GM21576 (cell line): ENCODE measurements around the gene PLD1.
"Not testable (repeated sequence)": the region's sequence is repeated elsewhere in the genome, so short reads cannot be mapped to it uniquely, and the experiment has no call there.

Experiments
- ATAC-seq: cut with Tn5 transposase; IDR thresholded peaks from one replicate; pipeline ENCODE4 v1.9.1; 2021; ENCODE audit warnings: mild to moderate bottlenecking, moderate library complexity; ENCODE audit not compliant: unreplicated experiment

Gene PLD1

DNA sequence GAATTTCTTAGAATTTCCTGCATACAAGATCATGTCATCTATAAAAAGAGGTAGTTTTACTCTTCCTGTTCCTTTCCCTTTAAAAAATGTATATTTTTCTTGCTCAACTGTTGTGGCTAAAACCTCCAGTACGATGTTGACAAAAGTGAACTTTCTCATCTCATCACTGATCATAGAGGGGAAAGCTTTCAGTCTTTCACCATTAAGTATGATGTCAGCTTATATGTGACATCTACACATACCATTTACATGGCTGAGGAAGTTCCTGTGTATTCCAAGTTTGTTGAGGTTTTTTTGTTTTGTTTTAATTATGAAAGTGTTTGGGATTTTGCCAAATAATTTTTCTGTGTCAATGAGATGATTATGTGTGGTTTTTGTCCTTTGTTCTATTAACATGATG, 173.6 kb downstream of the PLD1 start:
- no peak for ATAC-seq

DNA sequence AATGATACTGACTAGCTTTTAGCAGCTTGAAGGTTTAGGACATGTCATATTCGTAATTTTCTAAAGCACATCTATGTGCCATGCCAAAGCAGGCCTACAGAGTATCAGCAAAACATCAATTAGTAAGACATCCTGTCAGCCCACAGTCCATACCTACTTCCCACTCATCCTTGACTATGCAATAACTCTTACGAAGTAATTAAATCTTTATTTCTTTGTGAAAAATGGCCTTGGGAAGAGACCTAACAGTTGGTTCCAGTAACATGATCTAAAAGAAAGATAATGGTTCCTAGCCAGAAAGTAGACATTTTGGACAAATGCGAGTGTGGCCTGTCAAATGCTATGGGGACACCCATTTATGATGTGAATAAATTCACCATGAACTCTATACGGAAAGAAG, 177.5 kb downstream of the PLD1 start:
- ATAC-seq: no peak

GRCh38 chr3:171626799-171627198, 183.5 kb downstream of the PLD1 start:
- not testable (repeated sequence) for ATAC-seq

GRCh38 chr3:171622126-171622525, 188.2 kb downstream of the PLD1 start:
- no peak for ATAC-seq

GRCh38 chr3:171620825-171621434, 189.4 kb downstream of the PLD1 start:
- ATAC-seq: no peak

DNA sequence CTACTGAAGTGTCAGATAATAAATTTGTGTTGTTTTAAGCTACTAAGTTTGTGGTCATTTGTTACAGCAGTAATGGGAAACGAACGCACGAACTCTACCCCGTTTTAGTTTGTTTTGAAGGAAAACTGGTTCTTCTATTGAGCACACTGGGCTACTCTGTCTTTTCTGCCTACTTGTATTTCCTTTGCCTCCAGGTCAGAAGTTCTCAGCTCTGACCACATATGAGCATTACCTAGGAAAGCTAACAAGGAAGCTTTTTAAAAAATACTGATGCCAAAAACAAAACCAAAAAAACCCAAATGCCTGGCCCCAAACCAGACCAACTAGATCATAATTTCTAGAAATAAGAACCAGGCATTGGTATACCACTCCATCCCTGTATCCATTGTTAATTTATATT, 193.5 kb downstream of the PLD1 start:
- ATAC-seq: no peak

GRCh38 chr3:171615686-171616085, 194.6 kb downstream of the PLD1 start:
- no peak for ATAC-seq

- ATAC-seq: no peak
Observed at GRCh38 chr3:171615281-171615680, 195.0 kb downstream of the PLD1 start.

DNA sequence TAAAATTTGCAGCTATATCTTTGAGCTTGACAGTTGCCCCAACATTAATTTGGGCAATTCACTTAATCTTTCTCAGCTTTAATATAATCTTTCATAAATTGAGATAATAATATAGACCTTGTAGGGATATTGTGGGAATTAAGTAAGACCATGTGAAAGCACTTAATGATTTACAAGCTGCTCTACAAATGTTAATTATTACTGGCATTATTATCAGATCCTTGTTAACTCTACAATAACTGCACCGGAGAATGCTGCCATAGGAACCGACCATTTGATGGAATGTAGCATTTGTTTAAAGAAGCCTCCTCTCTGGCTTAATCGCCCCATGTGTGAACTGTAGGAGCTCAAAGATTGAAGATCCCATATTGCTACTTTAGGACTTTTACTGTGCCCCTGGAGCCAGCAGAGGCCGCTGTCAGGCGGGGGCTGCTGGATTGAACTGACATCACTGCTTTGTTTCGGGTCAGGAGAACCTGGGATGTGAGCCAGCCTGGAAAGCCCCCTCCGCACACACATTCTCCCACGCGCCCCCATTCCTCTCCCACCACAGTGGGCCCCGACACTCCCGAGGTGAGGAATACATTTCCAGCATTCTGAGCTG, 195.9 kb downstream of the PLD1 start:
- no peak for ATAC-seq

GRCh38 chr3:171607452-171607851, 202.8 kb downstream of the PLD1 start:
- no peak for ATAC-seq

GRCh38 chr3:171606151-171606751, 204.0 kb downstream of the PLD1 start:
- no peak for ATAC-seq

GRCh38 chr3:171604370-171604769, 205.9 kb downstream of the PLD1 start:
- ATAC-seq: no peak

GRCh38 chr3:171602072-171602471, 208.2 kb downstream of the PLD1 start:
- ATAC-seq: no peak

DNA sequence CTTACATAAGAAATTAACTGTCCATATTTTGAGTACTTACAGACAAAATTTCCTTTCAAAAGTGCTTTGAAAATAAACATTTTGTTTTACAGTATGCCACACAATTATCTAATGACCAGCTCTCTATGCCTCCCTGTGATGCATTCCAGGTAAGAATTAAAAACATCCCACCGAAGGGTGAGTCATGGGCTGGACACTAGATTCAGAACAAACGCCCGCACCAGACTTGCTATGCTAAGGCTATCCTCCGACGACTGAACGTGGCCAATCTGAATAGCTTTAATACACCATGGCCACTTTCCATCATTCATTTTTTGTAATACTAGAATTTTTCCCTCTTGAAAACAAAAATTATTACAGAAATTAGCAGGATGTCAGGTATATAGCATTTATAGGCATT, 210.3 kb downstream of the PLD1 start:
- no peak for ATAC-seq

- ATAC-seq: no peak
Observed at GRCh38 chr3:171598990-171599389, 211.3 kb downstream of the PLD1 start.

- no peak for ATAC-seq
Observed at GRCh38 chr3:171592786-171593185, 217.5 kb downstream of the PLD1 start.

- no peak for ATAC-seq
Observed at GRCh38 chr3:171591070-171591469, 219.2 kb downstream of the PLD1 start.

- no peak for ATAC-seq
Observed at GRCh38 chr3:171586274-171586673, 224.0 kb downstream of the PLD1 start.

DNA sequence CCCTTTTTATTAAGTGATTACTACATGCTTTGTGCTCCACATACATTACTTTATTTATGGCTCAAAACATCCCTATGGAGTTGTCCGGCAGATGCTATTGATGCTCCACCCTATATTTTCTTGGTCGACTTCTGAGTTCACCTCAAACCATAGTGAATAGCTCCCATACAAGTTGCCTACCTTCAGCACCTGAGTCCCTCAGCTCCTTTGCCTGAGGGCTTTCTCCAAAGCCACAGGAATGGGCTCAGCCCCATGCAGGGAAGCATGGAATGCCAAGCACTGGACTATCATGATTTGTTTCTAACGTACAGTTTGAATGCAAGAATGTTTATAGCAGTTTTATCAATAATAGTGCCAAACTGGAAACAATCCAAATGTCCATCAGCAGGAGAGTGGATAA, 225.2 kb downstream of the PLD1 start:
- ATAC-seq: no peak

DNA sequence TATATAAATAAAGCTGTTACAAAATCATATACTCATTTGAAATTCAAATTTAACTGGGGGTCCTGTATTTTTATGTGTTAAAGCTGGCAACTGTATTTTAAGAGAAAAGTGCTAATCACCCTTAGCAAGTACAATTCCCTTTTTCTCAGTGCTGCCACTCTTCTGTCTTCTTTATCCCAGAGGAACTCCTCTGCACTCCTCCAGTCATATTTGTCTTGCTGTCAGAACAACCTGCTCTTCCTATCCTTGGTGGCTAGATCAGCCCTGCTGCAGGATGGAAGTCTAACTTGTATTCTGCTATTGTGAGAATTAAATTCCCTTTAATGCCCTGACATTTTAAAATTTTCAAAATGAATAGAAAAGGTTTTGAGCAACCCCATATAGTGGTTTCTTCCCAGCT, 226.2 kb downstream of the PLD1 start:
- no peak for ATAC-seq

GRCh38 chr3:171574556-171575240, 235.6 kb downstream of the PLD1 start:
- no peak for ATAC-seq

DNA sequence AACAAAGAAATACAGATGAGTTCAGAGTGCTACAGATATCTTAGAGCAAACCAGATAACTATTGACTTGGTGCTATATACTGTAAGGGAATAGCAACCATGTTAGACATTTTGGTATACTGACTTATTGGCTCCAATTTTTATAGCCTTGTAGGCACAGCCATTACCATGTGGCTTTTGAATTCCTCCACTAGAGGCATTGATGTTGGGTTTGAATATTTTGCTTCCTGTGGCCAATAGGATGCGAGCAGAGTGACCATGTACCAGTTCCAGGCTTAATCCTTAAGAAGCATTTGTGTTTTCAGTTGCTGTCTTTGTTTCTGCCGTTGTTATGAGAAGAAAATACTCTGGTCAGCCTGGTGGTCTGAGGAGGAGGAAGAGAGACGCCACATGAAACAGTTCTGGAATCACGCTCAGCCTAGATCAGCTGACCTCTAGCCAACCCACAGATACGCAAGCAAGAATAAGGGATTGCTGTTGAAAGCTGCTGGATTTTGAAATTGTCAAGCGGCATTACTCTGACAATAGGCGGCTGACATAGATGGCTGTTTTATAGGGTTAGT, 240.6 kb downstream of the PLD1 start:
- ATAC-seq: no peak
